DOHH2 (cell line): ENCODE results near the gene GBF1.
A peak's percentile ranks its signal among the peaks of the same experiment; 100 is the strongest.

Experiments used
- H3F3A ChIP-seq: fragments of 200-600 bp; sonication (generic), shearing (Covaris generic); 2 replicates; pipeline ENCODE4 v1.6.0; 2016; ENCODE audit warnings: antibody characterized with exemption, mild to moderate bottlenecking; ENCODE audit not compliant: control insufficient read depth, insufficient read depth
- H3K27ac ChIP-seq: fragments of 200-600 bp; sonication (generic); 2 replicates; pipeline ENCODE4 v1.5.1; 2014; ENCODE audit warnings: low read depth, mild to moderate bottlenecking, low read length, moderate library complexity
- H3K27me3 ChIP-seq: fragments of 200-600 bp; sonication (generic); 2 replicates; pipeline ENCODE4 v1.6.1; 2014; ENCODE audit warnings: mild to moderate bottlenecking, low read length, mixed read lengths; ENCODE audit not compliant: control insufficient read depth
- H3K36me3 ChIP-seq: fragments of 200-600 bp; sonication (generic); 2 replicates; pipeline ENCODE4 v1.6.1; 2014; ENCODE audit warnings: mild to moderate bottlenecking, low read length, moderate library complexity, mixed read lengths; ENCODE audit not compliant: control insufficient read depth
- H3K4me1 ChIP-seq: fragments of 200-600 bp; sonication (generic); 2 replicates; pipeline ENCODE4 v1.6.1; 2014; ENCODE audit warnings: mild to moderate bottlenecking, low read length, mixed read lengths; ENCODE audit not compliant: control insufficient read depth
- H3K4me2 ChIP-seq: fragments of 200-600 bp; sonication (generic); 2 replicates; pipeline ENCODE4 v1.6.0; 2014; ENCODE audit warnings: mild to moderate bottlenecking, low read length, moderate library complexity
- H3K4me3 ChIP-seq: fragments of 200-600 bp; sonication (generic); 2 replicates; pipeline ENCODE4 v1.5.1; 2014; ENCODE audit warnings: mild to moderate bottlenecking, low read length, mixed read lengths
- H3K79me2 ChIP-seq: fragments of 200-600 bp; sonication (generic); 2 replicates; pipeline ENCODE4 v1.6.1; 2014; ENCODE audit warnings: mild to moderate bottlenecking, low read length, mixed read lengths; ENCODE audit not compliant: control insufficient read depth
- H3K9me2 ChIP-seq: fragments of 200-600 bp; sonication (generic); replicated peaks from 2 replicates; pipeline ENCODE4 v1.6.1; 2014; ENCODE audit warnings: mild to moderate bottlenecking, low read length, mixed read lengths; ENCODE audit not compliant: control insufficient read depth
- H3K9me3 ChIP-seq: fragments of 200-600 bp; sonication (generic); 2 replicates; pipeline ENCODE4 v1.6.1; 2014; ENCODE audit warnings: antibody characterized with exemption, low read length, mixed read lengths; ENCODE audit not compliant: control insufficient read depth, insufficient read depth
- H4K20me1 ChIP-seq: fragments of 200-600 bp; sonication (generic); 2 replicates; pipeline ENCODE4 v1.6.0; 2014; ENCODE audit warnings: low read depth, mild to moderate bottlenecking, antibody characterized with exemption, low read length, moderate library complexity; ENCODE audit not compliant: control insufficient read depth, insufficient read depth
- EZH2phosphoT487 ChIP-seq: fragments of 200-600 bp; sonication (generic); IDR thresholded peaks from 2 replicates; pipeline ENCODE4 v1.6.1; 2017; ENCODE audit warnings: borderline replicate concordance, mild to moderate bottlenecking, antibody characterized with exemption, low read length, moderate library complexity, mixed read lengths
- TF ChIP-seq, protein P1 (sequence below): fragments of 200-600 bp; sonication (generic); IDR thresholded peaks from one replicate; pipeline ENCODE4 v1.5.1; 2014; ENCODE audit warnings: antibody characterized with exemption, mild to moderate bottlenecking, low read depth, low read length; ENCODE audit not compliant: poor library complexity, severe bottlenecking

GBF1 gene

DNA sequence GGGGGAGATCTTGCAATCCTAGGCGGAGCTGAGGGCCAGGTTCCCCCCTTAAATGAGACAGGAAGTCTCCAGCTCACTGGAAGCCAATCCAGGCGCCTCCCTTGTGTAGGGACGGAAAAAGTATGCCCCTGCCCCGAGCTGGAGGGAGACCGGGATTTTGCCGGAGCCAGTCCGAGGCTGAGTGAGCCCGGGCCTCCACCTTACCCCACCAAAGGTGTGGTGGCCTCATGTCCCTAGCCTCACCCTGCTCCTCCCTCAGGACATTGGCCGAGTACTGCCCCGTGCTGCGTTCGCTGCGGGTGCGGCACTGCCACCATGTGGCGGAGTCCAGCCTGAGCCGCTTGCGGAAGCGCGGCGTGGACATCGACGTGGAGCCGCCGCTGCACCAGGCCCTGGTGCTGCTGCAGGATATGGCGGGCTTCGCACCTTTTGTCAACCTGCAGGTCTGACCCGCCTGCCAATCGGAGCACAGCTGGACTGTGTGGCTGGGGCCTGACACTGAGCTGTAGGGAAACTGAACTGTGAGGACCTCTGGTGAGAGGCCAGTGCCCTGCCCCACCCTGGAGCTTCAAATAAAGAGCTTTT lies 177.3 kb downstream of the GBF1 start:
- Histone ChIP-seq H3K9me3 (no peaks in the 10 kb centered on the region), H3K36me3 (peaks cover 19% of the 10 kb centered on the region), H3K79me2 (peaks cover 21% of the 10 kb centered on the region), H3K9me2 (no peaks in the 10 kb centered on the region), H3F3A (peaks cover 7% of the 10 kb centered on the region; the same call in 1 of the 2 replicates), H3K4me2 (peak overlapping the region; percentile 93), H3K27ac (peak overlapping the region; percentile 58), H3K4me3 (peak overlapping the region; percentile 88), H4K20me1 (no peaks in the 10 kb centered on the region), H3K4me1 (peaks cover 37% of the 10 kb centered on the region), H3K27me3 (peaks cover 6% of the 10 kb centered on the region)
- no peak for TF ChIP-seq EZH2phosphoT487
- TF ChIP-seq, protein P1, sequence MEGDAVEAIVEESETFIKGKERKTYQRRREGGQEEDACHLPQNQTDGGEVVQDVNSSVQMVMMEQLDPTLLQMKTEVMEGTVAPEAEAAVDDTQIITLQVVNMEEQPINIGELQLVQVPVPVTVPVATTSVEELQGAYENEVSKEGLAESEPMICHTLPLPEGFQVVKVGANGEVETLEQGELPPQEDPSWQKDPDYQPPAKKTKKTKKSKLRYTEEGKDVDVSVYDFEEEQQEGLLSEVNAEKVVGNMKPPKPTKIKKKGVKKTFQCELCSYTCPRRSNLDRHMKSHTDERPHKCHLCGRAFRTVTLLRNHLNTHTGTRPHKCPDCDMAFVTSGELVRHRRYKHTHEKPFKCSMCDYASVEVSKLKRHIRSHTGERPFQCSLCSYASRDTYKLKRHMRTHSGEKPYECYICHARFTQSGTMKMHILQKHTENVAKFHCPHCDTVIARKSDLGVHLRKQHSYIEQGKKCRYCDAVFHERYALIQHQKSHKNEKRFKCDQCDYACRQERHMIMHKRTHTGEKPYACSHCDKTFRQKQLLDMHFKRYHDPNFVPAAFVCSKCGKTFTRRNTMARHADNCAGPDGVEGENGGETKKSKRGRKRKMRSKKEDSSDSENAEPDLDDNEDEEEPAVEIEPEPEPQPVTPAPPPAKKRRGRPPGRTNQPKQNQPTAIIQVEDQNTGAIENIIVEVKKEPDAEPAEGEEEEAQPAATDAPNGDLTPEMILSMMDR = peak; percentile 89

DNA sequence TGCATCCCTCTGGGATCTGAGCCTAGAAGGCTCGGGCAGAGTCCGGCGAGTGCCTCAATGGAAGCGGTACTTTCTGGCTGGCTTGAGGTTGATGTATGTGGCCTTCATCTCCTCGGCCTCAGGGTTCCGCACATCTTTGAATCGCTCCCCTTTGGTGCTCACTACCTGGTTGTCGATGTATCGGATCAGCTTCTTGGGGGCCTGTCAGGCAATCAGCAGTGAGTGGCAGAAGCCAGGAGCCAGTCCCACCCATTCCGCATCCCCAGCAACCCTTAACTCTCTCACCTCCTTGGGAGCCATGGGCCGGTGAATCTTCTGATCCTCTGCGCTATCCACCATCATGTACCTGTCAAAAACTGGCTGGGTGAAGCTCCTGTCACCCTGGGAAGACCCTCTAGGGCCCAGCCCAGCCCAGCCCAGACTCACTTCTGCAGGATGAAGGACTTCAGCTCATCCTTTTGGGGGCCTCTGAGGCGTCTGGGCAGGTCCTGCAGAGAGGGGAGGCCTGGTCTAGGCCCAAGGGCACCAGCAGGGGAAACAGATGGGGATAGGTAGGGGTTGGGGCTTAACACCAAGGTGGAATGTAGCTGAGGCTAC lies 178.1 kb downstream of the GBF1 start:
- Histone ChIP-seq H3K27me3 (no peaks in the 10 kb centered on the region), H3K4me3 (peak overlapping the region; percentile 88; the same call in 1 of the 2 replicates), H3K9me2 (no peaks in the 10 kb centered on the region), H4K20me1 (no peaks in the 10 kb centered on the region), H3K4me1 (peaks cover 31% of the 10 kb centered on the region), H3K27ac (no peak overlapping the region), H3K9me3 (no peaks in the 10 kb centered on the region), H3K79me2 (peaks cover 21% of the 10 kb centered on the region), H3K36me3 (peaks cover 19% of the 10 kb centered on the region), H3K4me2 (peak overlapping the region; percentile 93), H3F3A (peaks cover 7% of the 10 kb centered on the region; the same call in 1 of the 2 replicates)
- TF ChIP-seq, protein P1 = no peak
- TF ChIP-seq EZH2phosphoT487 = no peak

DNA sequence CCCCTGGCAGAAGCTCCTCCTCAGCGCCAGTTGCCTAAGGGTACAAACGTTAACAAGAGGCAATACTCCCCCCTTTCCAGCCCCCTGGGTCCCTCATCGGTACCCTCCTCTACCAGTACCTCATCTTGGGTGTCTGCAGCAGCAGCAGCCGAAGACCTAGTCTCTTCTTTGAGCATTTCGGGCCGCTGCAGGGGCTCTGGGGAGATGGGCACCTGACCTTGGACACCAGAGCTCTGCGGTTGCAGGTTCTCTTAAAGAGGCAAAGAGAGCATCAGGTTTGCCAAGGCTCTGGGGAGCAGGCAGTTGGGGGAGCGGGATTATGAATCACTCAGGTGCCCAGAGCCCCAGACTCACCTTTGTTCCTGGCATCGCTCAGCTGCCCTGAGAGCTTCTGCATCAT lies 178.8 kb downstream of the GBF1 start:
- Histone ChIP-seq H3K9me2 (no peaks in the 10 kb centered on the region), H3K27ac (no peak overlapping the region), H3K4me1 (peaks cover 27% of the 10 kb centered on the region), H3F3A (peaks cover 7% of the 10 kb centered on the region; the same call in 1 of the 2 replicates), H3K36me3 (peaks cover 19% of the 10 kb centered on the region), H4K20me1 (no peaks in the 10 kb centered on the region), H3K4me3 (no peak overlapping the region), H3K4me2 (no peak overlapping the region), H3K27me3 (no peaks in the 10 kb centered on the region), H3K9me3 (no peaks in the 10 kb centered on the region), H3K79me2 (peaks cover 21% of the 10 kb centered on the region)
- TF ChIP-seq EZH2phosphoT487 = no peak
- TF ChIP-seq, protein P1 = no peak
